GM12872 (cell line): ENCODE results near the gene ZNF865.

Experiments used
- CTCF ChIP-seq: IDR thresholded peaks from 3 replicates; pipeline ENCODE4 v1.5.1; 2011; ENCODE audit warnings: low read depth, mild to moderate bottlenecking, low read length, moderate library complexity; ENCODE audit not compliant: insufficient read depth

Gene ZNF865

GRCh38 chr19:55646889-55647731 lies 41.7 kb downstream of the ZNF865 start:
- TF ChIP-seq CTCF = no peak

GRCh38 chr19:55647732-55648584 lies 42.5 kb downstream of the ZNF865 start, which contains the start of gene CCDC106:
CCDC106 (plus strand) TSS chr19:55648212; CDS start chr19:55649047, 835 bp downstream.
- no peak for TF ChIP-seq CTCF

- no peak for TF ChIP-seq CTCF
These were observed 43.3 kb downstream of the ZNF865 start for GRCh38 chr19:55648585-55649267.

GRCh38 chr19:55649268-55650125 lies 44.0 kb downstream of the ZNF865 start:
- no peak for TF ChIP-seq CTCF

- TF ChIP-seq CTCF = no peak
These were observed 44.7 kb downstream of the ZNF865 start for GRCh38 chr19:55650126-55650557.

GRCh38 chr19:55650602-55651230 lies 45.3 kb downstream of the ZNF865 start:
- TF ChIP-seq CTCF = no peak
